H7 (cell line): ENCODE measurements around the gene CCR5AS.
"Not testable (repeated sequence)": the region's sequence is repeated elsewhere in the genome, so short reads cannot be mapped to it uniquely, and the experiment has no call there.

ENCODE experiments used
- DNase-seq: peaks from one replicate; pipeline ENCODE4 v3.0.0; 2012
- H3K27me3 ChIP-seq: 2 replicates; pipeline ENCODE4 v1.6.0; 2011; ENCODE audit warnings: mild to moderate bottlenecking, low read length; ENCODE audit not compliant: control insufficient read depth, insufficient read depth
- H3K36me3 ChIP-seq: replicated peaks from 2 replicates; pipeline ENCODE4 v1.5.1; 2011; ENCODE audit warnings: low read length; ENCODE audit not compliant: control insufficient read depth, insufficient read depth
- H3K4me3 ChIP-seq: 2 replicates; pipeline ENCODE4 v1.5.1; 2011; ENCODE audit warnings: low read depth, mild to moderate bottlenecking, control low read depth, low read length, moderate library complexity; ENCODE audit not compliant: insufficient read depth

The CCR5AS gene

GRCh38 chr3:46435081-46435726, 28.3 kb upstream of the CCR5AS start:
- no peaks in the 10 kb centered on the region for H3K36me3 ChIP-seq
- H3K27me3 ChIP-seq, result no peaks in the 10 kb centered on the region
- no peak for DNase-seq
- no peak overlapping the region for H3K4me3 ChIP-seq

GRCh38 chr3:46433841-46434240, 27.0 kb upstream of the CCR5AS start:
- Histone ChIP-seq H3K36me3 (no peaks in the 10 kb centered on the region), H3K27me3 (no peaks in the 10 kb centered on the region), H3K4me3 (no peak overlapping the region)
- DNase-seq, result no peak

- H3K27me3 ChIP-seq, H3K36me3 ChIP-seq, H3K4me3 ChIP-seq, DNase-seq: not testable (repeated sequence)
Observed at GRCh38 chr3:46433118-46433517, 26.3 kb upstream of the CCR5AS start.

GRCh38 chr3:46431905-46432304, 25.0 kb upstream of the CCR5AS start:
- not testable (repeated sequence) for H3K36me3 ChIP-seq, H3K4me3 ChIP-seq, H3K27me3 ChIP-seq, DNase-seq

- not testable (repeated sequence) for H3K36me3 ChIP-seq, DNase-seq, H3K27me3 ChIP-seq, H3K4me3 ChIP-seq
Observed at GRCh38 chr3:46430879-46431278, 24.0 kb upstream of the CCR5AS start.

- Histone ChIP-seq H3K4me3 (no peak overlapping the region), H3K27me3 (no peaks in the 10 kb centered on the region), H3K36me3 (no peaks in the 10 kb centered on the region)
- no peak for DNase-seq
Observed at GRCh38 chr3:46429671-46430070, 22.8 kb upstream of the CCR5AS start.

GRCh38 chr3:46429250-46429649, 22.4 kb upstream of the CCR5AS start:
- Histone ChIP-seq H3K36me3 (no peaks in the 10 kb centered on the region), H3K27me3 (no peaks in the 10 kb centered on the region), H3K4me3 (no peak overlapping the region)
- no peak for DNase-seq

GRCh38 chr3:46427916-46428833, 21.3 kb upstream of the CCR5AS start:
- Histone ChIP-seq H3K36me3 (no peaks in the 10 kb centered on the region), H3K4me3 (no peak overlapping the region), H3K27me3 (no peaks in the 10 kb centered on the region)
- DNase-seq, result no peak

- DNase-seq, H3K27me3 ChIP-seq, H3K4me3 ChIP-seq, H3K36me3 ChIP-seq: not testable (repeated sequence)
Observed at GRCh38 chr3:46427404-46427803, 20.5 kb upstream of the CCR5AS start.

- H3K27me3 ChIP-seq, DNase-seq, H3K4me3 ChIP-seq, H3K36me3 ChIP-seq: not testable (repeated sequence)
Observed at GRCh38 chr3:46426476-46426875, 19.6 kb upstream of the CCR5AS start.

- Histone ChIP-seq H3K27me3 (no peaks in the 10 kb centered on the region), H3K4me3 (no peak overlapping the region), H3K36me3 (no peaks in the 10 kb centered on the region)
- no peak for DNase-seq
Observed at GRCh38 chr3:46423588-46423987, 16.7 kb upstream of the CCR5AS start.

- DNase-seq, result no peak
- Histone ChIP-seq H3K36me3 (no peaks in the 10 kb centered on the region), H3K4me3 (no peak overlapping the region), H3K27me3 (no peaks in the 10 kb centered on the region)
Observed at GRCh38 chr3:46422617-46423016, 15.8 kb upstream of the CCR5AS start.

GRCh38 chr3:46420931-46421330, 14.1 kb upstream of the CCR5AS start:
- H3K4me3 ChIP-seq, result no peak overlapping the region
- DNase-seq, result no peak
- no peaks in the 10 kb centered on the region for H3K27me3 ChIP-seq
- no peaks in the 10 kb centered on the region for H3K36me3 ChIP-seq

- DNase-seq, result no peak
- H3K36me3 ChIP-seq, result no peaks in the 10 kb centered on the region
- H3K4me3 ChIP-seq, result no peak overlapping the region
- no peaks in the 10 kb centered on the region for H3K27me3 ChIP-seq
Observed at GRCh38 chr3:46419816-46420215, 12.9 kb upstream of the CCR5AS start.

GRCh38 chr3:46417841-46418611, 11.2 kb upstream of the CCR5AS start:
- DNase-seq, result no peak

More at GRCh38 chr3:46417841-46418611, 11.2 kb upstream of the CCR5AS start:
- Histone ChIP-seq H3K27me3 (no peaks in the 10 kb centered on the region), H3K4me3 (no peak overlapping the region), H3K36me3 (no peaks in the 10 kb centered on the region)
